ENCODE measurements around the gene AUTS2.

DNA sequence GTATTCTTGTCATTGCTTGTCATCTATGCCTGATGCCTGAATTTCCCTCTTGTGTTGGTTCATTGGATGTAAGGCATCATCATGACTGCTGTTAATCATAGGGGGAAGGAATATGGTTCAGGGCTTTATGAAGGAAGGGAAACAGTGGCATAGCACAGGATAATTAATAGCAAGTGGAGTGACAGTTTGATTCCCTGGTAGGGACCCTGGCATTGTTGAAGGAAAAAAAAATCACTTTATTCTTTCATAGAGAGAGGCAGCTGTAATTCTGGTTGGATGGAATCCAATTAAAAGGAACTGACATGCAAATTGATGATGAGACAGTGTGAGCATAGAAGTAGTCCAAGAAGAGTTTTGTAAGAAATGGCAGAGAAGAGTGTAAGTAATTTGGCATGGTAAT, 121.4 kb downstream of the AUTS2 start:
- no peak for TF ChIP-seq CTCF (IDR thresholded peaks at IDR 0.05 in 8 of 11, conservative IDR thresholded peaks at IDR 0.05 in 3 of 11)
- TF ChIP-seq POLR2A (IDR thresholded peaks at IDR 0.05) = no peak

Measured in spleen (tissue), 7 donors.